ENCODE data around the gene UBAC1.

UBAC1 gene

GRCh38 chr9:135890190-135891026 lies 70.8 kb downstream of the UBAC1 start:
- POLR2A ChIA-PET = interaction anchor here (1.2 kb wide), 1 partner anchor 17 kb away, joined by 4 read pairs; the partner anchor contains the start of gene CAMSAP1
- no peaks in the 10 kb centered on the region for H3K9me3 ChIP-seq (ENCODE audit: control insufficient read depth, insufficient read depth, low read depth, low read length)
- H3K27ac ChIP-seq (ENCODE audit: extremely low read depth, low read depth, low read length) = no peak overlapping the region
- CTCF ChIA-PET = no interaction called here
- H3K4me1 ChIP-seq (ENCODE audit: control insufficient read depth, insufficient read depth, low read length) = peaks cover 10% of the 10 kb centered on the region
- H3K36me3 ChIP-seq (ENCODE audit: control insufficient read depth in 2 of 2, insufficient read depth in 1 of 2, low read length in 2 of 2) = no peaks in the 10 kb centered on the region
- H3K4me3 ChIP-seq (ENCODE audit: low read depth, low read length) = no peak overlapping the region
- no peak for TF ChIP-seq ZSCAN30 (tag by site-specific recombination; IDR thresholded peaks at IDR 0.05)
- TF ChIP-seq ZNF18 (tag by site-specific recombination; IDR thresholded peaks at IDR 0.05) = peak; percentile 90
- no peak for TF ChIP-seq ZNF2 (tag by site-specific recombination; IDR thresholded peaks at IDR 0.05)
- TF ChIP-seq ZNF19 (tag by site-specific recombination; IDR thresholded peaks at IDR 0.05; ENCODE audit: low read depth) = no peak
- TF ChIP-seq ZNF10 (tag by site-specific recombination; IDR thresholded peaks at IDR 0.05) = no peak
- TF ChIP-seq ZNF48 (tag by site-specific recombination; IDR thresholded peaks at IDR 0.05) = no peak
- TF ChIP-seq ZNF175 (tag by site-specific recombination; IDR thresholded peaks at IDR 0.05) = no peak
- TF ChIP-seq SP2 (tag by site-specific recombination; IDR thresholded peaks at IDR 0.05) = no peak
- TF ChIP-seq BCL11A (tag by site-specific recombination; IDR thresholded peaks at IDR 0.05; ENCODE audit: low read depth) = no peak
- no peak for TF ChIP-seq ZNF501 (tag by site-specific recombination; IDR thresholded peaks at IDR 0.05)
- no peak for TF ChIP-seq ZNF488 (tag by site-specific recombination; IDR thresholded peaks at IDR 0.05)
- TF ChIP-seq ZNF248 (tag by site-specific recombination; IDR thresholded peaks at IDR 0.05) = no peak
- TF ChIP-seq PRDM1 (tag by site-specific recombination; IDR thresholded peaks at IDR 0.05) = no peak
- no peak for TF ChIP-seq ZNF132 (tag by site-specific recombination; IDR thresholded peaks at IDR 0.05; ENCODE audit: borderline replicate concordance)
- no peak for TF ChIP-seq ZNF555 (tag by site-specific recombination; conservative IDR thresholded peaks at IDR 0.05)
- no peak for TF ChIP-seq BCL11B (tag by site-specific recombination; IDR thresholded peaks at IDR 0.05; ENCODE audit: low read depth)
- 0 out of 2 replicates have a peak, but pooled peaks have one; percentile 38 for TF ChIP-seq ZFHX2 (tag by site-specific recombination; conservative IDR thresholded peaks at IDR 0.05)
- no peak for TF ChIP-seq ZNF518A (tag by site-specific recombination; conservative IDR thresholded peaks at IDR 0.05; ENCODE audit: low read depth)
- TF ChIP-seq KLF8 (tag by site-specific recombination; IDR thresholded peaks at IDR 0.05) = no peak
- TF ChIP-seq ZNF211 (tag by site-specific recombination; IDR thresholded peaks at IDR 0.05; ENCODE audit: low read depth) = no peak
- no peak for TF ChIP-seq ZBTB8A (tag by site-specific recombination; IDR thresholded peaks at IDR 0.05)
- TF ChIP-seq ZNF391 (tag by site-specific recombination; IDR thresholded peaks at IDR 0.05; ENCODE audit: borderline replicate concordance, low read depth) = no peak
- TF ChIP-seq SCRT1 (tag by site-specific recombination; IDR thresholded peaks at IDR 0.05; ENCODE audit: borderline replicate concordance) = peak; percentile 88
- no peak for TF ChIP-seq ZNF311 (tag by site-specific recombination; IDR thresholded peaks at IDR 0.05; ENCODE audit: borderline replicate concordance)
- TF ChIP-seq, protein P1, sequence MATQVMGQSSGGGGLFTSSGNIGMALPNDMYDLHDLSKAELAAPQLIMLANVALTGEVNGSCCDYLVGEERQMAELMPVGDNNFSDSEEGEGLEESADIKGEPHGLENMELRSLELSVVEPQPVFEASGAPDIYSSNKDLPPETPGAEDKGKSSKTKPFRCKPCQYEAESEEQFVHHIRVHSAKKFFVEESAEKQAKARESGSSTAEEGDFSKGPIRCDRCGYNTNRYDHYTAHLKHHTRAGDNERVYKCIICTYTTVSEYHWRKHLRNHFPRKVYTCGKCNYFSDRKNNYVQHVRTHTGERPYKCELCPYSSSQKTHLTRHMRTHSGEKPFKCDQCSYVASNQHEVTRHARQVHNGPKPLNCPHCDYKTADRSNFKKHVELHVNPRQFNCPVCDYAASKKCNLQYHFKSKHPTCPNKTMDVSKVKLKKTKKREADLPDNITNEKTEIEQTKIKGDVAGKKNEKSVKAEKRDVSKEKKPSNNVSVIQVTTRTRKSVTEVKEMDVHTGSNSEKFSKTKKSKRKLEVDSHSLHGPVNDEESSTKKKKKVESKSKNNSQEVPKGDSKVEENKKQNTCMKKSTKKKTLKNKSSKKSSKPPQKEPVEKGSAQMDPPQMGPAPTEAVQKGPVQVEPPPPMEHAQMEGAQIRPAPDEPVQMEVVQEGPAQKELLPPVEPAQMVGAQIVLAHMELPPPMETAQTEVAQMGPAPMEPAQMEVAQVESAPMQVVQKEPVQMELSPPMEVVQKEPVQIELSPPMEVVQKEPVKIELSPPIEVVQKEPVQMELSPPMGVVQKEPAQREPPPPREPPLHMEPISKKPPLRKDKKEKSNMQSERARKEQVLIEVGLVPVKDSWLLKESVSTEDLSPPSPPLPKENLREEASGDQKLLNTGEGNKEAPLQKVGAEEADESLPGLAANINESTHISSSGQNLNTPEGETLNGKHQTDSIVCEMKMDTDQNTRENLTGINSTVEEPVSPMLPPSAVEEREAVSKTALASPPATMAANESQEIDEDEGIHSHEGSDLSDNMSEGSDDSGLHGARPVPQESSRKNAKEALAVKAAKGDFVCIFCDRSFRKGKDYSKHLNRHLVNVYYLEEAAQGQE (tag by site-specific recombination; IDR thresholded peaks at IDR 0.05) = peak; percentile 52; the same call in 1 of the 2 replicates
- no peak for TF ChIP-seq ZNF624 (tag by site-specific recombination; IDR thresholded peaks at IDR 0.05)
- no peak for TF ChIP-seq ZFP41 (tag by site-specific recombination; IDR thresholded peaks at IDR 0.05; ENCODE audit: borderline replicate concordance)
- TF ChIP-seq OSR2 (tag by site-specific recombination; IDR thresholded peaks at IDR 0.05) = no peak
